Lung (tissue), 12 donors: ENCODE results near the gene TTPAL. TPM values are rescaled to one million over a fixed set of nuclear protein-coding genes. Genes with fewer than 3 reads are reported as not detected.
A peak's percentile ranks its signal among the peaks of the same experiment; 100 is the strongest.

Experiments
- ATAC-seq: fragments of 200-7000 bp; cut with Tn5 transposase; one replicate; pipeline ENCODE4 v1.9.1; 2020; ENCODE audit warnings: moderate number of reproducible peaks; ENCODE audit not compliant: insufficient read depth, low FRiP score
- DNase-seq, 3 donors: peaks; one replicate each; pipeline ENCODE4 v3.0.0-alpha.2; 2013 to 2017
- H3K27ac ChIP-seq, 2 donors: one replicate each; pipeline ENCODE4 v1.5.1; 2013; ENCODE audit warnings: mild to moderate bottlenecking in 2 of 2, moderate library complexity in 2 of 2, control low read depth in 1 of 2, inconsistent platforms in 1 of 2, low read depth in 1 of 2, low read length in 1 of 2
- H3K27me3 ChIP-seq, 3 donors: one replicate each; pipeline ENCODE4 v1.5.1; 2013; ENCODE audit warnings: low read length in 2 of 3; ENCODE audit not compliant: control insufficient read depth in 3 of 3, insufficient read depth in 3 of 3
- H3K36me3 ChIP-seq, 4 donors: one replicate each; pipeline ENCODE4 v1.5.1; 2013; ENCODE audit warnings: low read length in 4 of 4, mild to moderate bottlenecking in 1 of 4, moderate library complexity in 1 of 4; ENCODE audit not compliant: control insufficient read depth in 4 of 4, insufficient read depth in 4 of 4
- H3K4me1 ChIP-seq, 5 donors: one replicate each; pipeline ENCODE4 v1.5.1; 2013; ENCODE audit warnings: low read length in 5 of 5, mild to moderate bottlenecking in 2 of 5, moderate library complexity in 1 of 5; ENCODE audit not compliant: control insufficient read depth in 5 of 5, insufficient read depth in 5 of 5
- H3K4me3 ChIP-seq: one replicate; pipeline ENCODE4 v1.5.1; 2013; ENCODE audit warnings: mild to moderate bottlenecking, control low read depth, moderate library complexity
- H3K9ac ChIP-seq, 2 donors: one replicate each; pipeline ENCODE4 v1.5.1; 2013; ENCODE audit warnings: low read length in 2 of 2, control low read depth in 1 of 2; ENCODE audit not compliant: insufficient read depth in 1 of 2
- H3K9me3 ChIP-seq, 4 donors: one replicate each; pipeline ENCODE4 v1.5.1; 2013; ENCODE audit warnings: low read length in 3 of 4, mild to moderate bottlenecking in 1 of 4, moderate library complexity in 1 of 4; ENCODE audit not compliant: control insufficient read depth in 4 of 4, insufficient read depth in 3 of 4
- CTCF ChIP-seq: IDR thresholded peaks from 2 replicates; pipeline ENCODE4 v1.5.1; 2012; ENCODE audit warnings: mild to moderate bottlenecking; ENCODE audit errors: control extremely low read depth, extremely low read depth
- WGBS, 2 donors: extraction: QIAGEN DNeasy Blood & Tissue Kit; methylation state at CpG; one replicate each; pipeline ENCODE4 v1.1.7; 2013; 5-methylcytosine and 5-hydroxymethylcytosine counted together
- polyA plus RNA-seq, 2 donors: library from polyadenylated mRNA; stranded (reverse); fragments of 200-250 nt; gene quantifications; one replicate each; pipeline ENCODE4 v1.2.1, GENCODE V29; 2013
- total RNA-seq, 2 donors: library from RNA; depleted of rRNA in 1 of 2; stranded (reverse); fragments of >200 nt in 1 of 2; gene quantifications; one replicate each; pipeline ENCODE4 v1.2.1, GENCODE V29; 2014 to 2021
- donor health status: control.
- donor health status: control.
- donor health status: Bipolar disorder and iron deficiency.
- donor health status: healthy.
- donor health status: DM: yes; HTN: yes; CAD: no.

The TTPAL gene
- total and polyA plus RNA-seq, 4 donors: 3.2 to 13.8 (median 6.2) TPM

GRCh38 chr20:44433751-44434538 lies 41.7 kb upstream of the TTPAL start:
- no peak overlapping the region for H3K9ac ChIP-seq
- peaks cover 0 to 3% (median 0%) of the 10 kb centered on the region in 5 donors for H3K4me1 ChIP-seq
- H3K9me3 ChIP-seq: no peaks in the 10 kb centered on the region
- no peak overlapping the region for H3K27ac ChIP-seq
- WGBS, 2 donors: 70 to 80% methylated on average over 24 of the region's 24 CpGs
- DNase-seq: peak in 2 of 3 donors; percentile 23 to 44
- H3K36me3 ChIP-seq: no peaks in the 10 kb centered on the region
- no peak for ATAC-seq
- no peaks in the 10 kb centered on the region for H3K27me3 ChIP-seq
- no peak for TF ChIP-seq CTCF
- H3K4me3 ChIP-seq: no peak overlapping the region

DNA sequence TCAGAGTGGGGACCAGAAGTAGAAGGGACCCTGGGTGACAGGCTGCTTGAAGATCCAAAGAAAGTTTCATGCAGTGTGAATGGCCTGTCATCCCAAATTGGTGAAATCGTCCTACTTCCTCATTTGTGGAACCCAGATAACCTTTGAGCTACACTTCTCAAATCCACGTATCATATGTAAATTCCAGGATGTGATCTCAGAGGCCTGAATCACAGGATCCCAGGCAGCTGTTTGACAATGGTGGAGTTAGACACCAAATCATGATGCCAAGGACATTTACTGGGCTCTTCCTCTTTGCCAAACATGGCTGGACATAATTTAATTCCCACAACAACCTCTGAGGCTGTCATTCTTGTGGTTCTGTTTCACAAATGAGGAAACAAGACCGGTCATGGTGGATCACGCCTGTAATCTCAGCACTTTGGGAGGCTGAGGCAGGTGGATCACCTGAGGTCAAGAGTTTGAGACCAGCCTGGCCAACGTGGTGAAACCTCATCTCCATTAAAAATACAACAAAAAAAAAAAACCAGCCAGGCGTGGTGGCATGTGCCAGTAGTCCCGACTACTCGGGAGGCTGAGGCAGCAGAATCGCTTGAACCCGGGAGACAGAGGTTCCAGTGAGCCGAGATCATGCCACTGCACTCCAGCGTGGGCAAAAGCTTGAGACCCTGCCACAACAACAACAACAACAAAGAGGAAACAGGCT lies 39.9 kb upstream of the TTPAL start:
- 68 to 72% methylated on average over 12 of the region's 12 CpGs for WGBS, 2 donors
- ATAC-seq: no peak
- H3K4me1 ChIP-seq: peaks cover 0 to 3% (median 0%) of the 10 kb centered on the region in 5 donors
- H3K36me3 ChIP-seq: no peaks in the 10 kb centered on the region
- no peak for DNase-seq
- H3K27me3 ChIP-seq: no peaks in the 10 kb centered on the region
- TF ChIP-seq CTCF: no peak
- H3K9ac ChIP-seq: no peak overlapping the region
- no peak overlapping the region for H3K27ac ChIP-seq
- no peak overlapping the region for H3K4me3 ChIP-seq
- H3K9me3 ChIP-seq: no peaks in the 10 kb centered on the region

GRCh38 chr20:44436393-44436792 lies 39.3 kb upstream of the TTPAL start:
- no peak for ATAC-seq
- TF ChIP-seq CTCF: no peak
- 82 to 83% methylated on average over 12 of the region's 12 CpGs for WGBS, 2 donors

More at GRCh38 chr20:44436393-44436792, 39.3 kb upstream of the TTPAL start:
- no peaks in the 10 kb centered on the region for H3K9me3 ChIP-seq
- H3K36me3 ChIP-seq: no peaks in the 10 kb centered on the region
- no peak overlapping the region for H3K27ac ChIP-seq
- H3K4me3 ChIP-seq: no peak overlapping the region
- no peaks in the 10 kb centered on the region for H3K27me3 ChIP-seq
- no peak overlapping the region for H3K9ac ChIP-seq
- H3K4me1 ChIP-seq: peaks cover 0 to 3% (median 0%) of the 10 kb centered on the region in 5 donors
- DNase-seq: no peak
